Measurements from ENCODE around the gene FAM107B.
"Not testable (repeated sequence)": the region's sequence is repeated elsewhere in the genome, so short reads cannot be mapped to it uniquely, and the experiment has no call there.

FAM107B gene

DNA sequence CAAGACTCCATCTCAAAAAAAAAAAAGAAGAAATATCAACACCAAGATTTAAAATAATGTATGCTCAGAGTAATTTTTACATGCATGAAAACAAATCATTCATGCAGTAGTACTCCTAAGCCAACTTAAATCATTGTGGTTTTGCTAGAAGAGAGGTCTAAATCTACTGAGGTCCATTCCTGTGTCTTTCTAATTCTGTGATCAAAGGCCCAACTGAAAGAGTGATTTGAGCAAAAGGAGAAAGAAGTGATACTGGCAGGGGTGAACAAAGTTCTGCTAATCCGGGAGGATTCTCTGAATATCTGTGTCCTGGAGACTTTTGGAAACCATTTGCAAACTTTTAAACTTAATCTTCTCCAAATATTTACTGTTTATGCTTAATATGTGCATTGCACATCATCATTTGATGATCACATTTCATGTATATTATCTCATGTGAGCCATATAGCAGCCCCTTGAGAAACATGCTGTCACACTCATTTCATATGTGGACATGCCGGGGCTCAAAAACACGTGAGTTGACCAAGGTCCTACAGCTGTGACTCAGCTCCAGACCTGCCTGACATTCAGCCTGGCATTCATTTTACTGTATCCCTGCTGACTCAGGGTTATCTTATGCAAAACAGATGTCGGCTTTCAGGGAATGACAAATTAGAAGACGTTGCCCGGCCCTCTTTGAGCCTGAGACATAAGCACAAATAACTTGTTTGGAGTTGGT lies 76.4 kb downstream of the FAM107B start:
- Mint-ChIP-seq H3K27ac (no peak overlapping the region), H3K4me3 (no peak overlapping the region), H3K27me3 (no peaks in the 10 kb centered on the region), H3K9me3 (ENCODE audit: low read depth) (no peaks in the 10 kb centered on the region), H3K36me3 (peaks cover 2% of the 10 kb centered on the region), H3K4me1 (ENCODE audit: low read depth) (no peaks in the 10 kb centered on the region)

DNA sequence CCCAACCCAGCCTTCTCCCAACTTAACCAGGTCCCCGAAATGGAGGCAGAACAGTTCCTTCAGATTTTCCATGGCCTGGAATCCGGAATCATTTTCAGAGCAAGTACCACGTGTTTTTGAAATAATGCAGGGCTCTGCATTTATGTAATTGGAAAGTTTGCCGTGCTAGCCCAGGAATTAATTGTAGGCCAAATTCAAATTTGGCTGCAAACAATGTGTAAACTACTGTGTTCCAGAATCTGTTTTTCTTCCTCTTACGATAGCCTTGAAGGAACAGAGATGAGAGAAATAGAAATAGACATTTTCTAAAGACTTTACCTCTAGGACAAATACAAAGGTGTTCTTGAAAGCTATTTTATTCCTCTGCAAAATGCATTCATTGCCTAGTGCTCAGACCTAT lies 77.4 kb downstream of the FAM107B start:
- Mint-ChIP-seq H3K36me3 (peaks cover 2% of the 10 kb centered on the region), H3K27ac (no peak overlapping the region), H3K4me3 (no peak overlapping the region), H3K4me1 (ENCODE audit: low read depth) (no peaks in the 10 kb centered on the region), H3K27me3 (no peaks in the 10 kb centered on the region), H3K9me3 (ENCODE audit: low read depth) (no peaks in the 10 kb centered on the region)

DNA sequence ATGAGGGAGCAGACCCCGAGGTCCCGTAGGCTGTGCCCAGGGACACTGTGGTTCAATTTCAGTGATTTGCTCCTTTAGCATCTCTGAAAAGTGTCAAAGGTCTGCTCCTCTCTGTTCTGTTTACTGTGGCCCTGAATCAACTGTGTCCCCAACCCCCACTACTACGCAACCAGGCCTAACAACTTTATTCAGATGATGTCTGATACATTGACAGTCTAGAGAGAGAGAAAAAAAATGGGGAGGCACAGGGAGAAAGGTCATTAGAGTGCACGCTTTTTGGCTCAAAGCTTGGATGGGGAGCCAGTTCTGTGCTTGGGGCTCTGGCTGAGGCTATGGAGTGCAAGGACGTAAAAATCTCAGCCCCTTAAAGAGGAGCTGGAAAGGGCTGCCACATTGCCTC lies 77.9 kb downstream of the FAM107B start:
- H3K27me3 Mint-ChIP-seq: no peaks in the 10 kb centered on the region
- no peaks in the 10 kb centered on the region for H3K4me1 Mint-ChIP-seq (ENCODE audit: low read depth)
- no peak overlapping the region for H3K4me3 Mint-ChIP-seq
- H3K9me3 Mint-ChIP-seq (ENCODE audit: low read depth): no peaks in the 10 kb centered on the region
- H3K27ac Mint-ChIP-seq: no peak overlapping the region
- H3K36me3 Mint-ChIP-seq: peaks cover 2% of the 10 kb centered on the region

DNA sequence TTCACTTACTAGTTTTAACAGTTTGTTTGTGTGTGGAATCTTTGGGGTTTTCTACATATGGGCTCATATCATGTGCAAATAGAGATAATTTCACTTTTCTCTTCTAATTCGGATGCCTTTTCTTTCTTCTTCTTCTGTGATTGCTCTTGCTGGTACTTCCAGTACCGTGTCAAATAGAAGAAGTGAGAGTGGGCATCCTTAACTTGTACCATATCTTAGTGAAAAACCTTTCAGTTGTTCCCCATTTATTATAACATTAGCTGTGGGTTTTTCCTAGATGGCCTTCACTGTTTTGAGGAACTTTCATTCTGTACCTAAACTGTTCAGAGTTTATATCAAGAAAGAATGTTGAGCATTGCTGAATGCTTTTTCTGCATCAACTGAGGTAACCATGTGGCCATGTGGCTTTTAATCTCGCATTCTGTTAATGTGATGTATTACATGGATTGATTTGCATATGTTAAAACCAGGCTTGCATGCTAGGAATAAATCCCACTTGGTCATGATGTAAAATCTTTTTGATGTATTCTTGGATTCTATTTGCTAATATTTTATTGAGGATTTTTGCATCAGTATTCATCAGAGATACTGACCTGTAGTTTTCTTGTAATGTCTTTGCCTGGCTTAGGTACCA lies 78.7 kb downstream of the FAM107B start:
- Mint-ChIP-seq H3K27ac (no peak overlapping the region), H3K36me3 (peaks cover 2% of the 10 kb centered on the region), H3K4me3 (no peak overlapping the region), H3K4me1 (ENCODE audit: low read depth) (no peaks in the 10 kb centered on the region), H3K27me3 (no peaks in the 10 kb centered on the region), H3K9me3 (ENCODE audit: low read depth) (no peaks in the 10 kb centered on the region)

DNA sequence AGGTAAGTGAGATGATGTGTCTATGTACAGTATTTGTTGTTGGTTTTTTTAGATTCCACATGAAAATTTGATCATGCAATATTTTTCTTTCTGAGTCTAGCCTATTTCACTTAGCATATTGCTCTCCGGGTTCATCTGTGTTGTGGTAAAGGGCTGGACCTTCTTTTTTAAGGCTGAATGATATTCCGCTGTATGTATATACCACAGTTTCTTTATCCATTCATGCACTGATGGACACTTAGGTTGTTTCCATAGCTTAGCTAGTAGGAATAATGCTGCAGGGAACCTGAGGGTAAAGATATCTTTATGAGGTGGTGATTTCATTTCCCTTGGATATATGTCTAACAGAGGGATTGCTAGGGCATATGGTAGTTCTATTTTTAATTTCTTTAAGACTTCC lies 80.8 kb downstream of the FAM107B start:
- no peak overlapping the region for H3K27ac Mint-ChIP-seq
- H3K9me3 Mint-ChIP-seq (ENCODE audit: low read depth): no peaks in the 10 kb centered on the region
- peaks cover 6% of the 10 kb centered on the region for H3K4me1 Mint-ChIP-seq (ENCODE audit: low read depth)
- no peaks in the 10 kb centered on the region for H3K36me3 Mint-ChIP-seq
- no peaks in the 10 kb centered on the region for H3K27me3 Mint-ChIP-seq
- no peak overlapping the region for H3K4me3 Mint-ChIP-seq

GRCh38 chr10:14692344-14693076 lies 82.2 kb downstream of the FAM107B start:
- no peaks in the 10 kb centered on the region for H3K36me3 Mint-ChIP-seq
- H3K4me1 Mint-ChIP-seq (ENCODE audit: low read depth): peaks cover 10% of the 10 kb centered on the region
- no peak overlapping the region for H3K4me3 Mint-ChIP-seq
- H3K27ac Mint-ChIP-seq: no peak overlapping the region
- no peaks in the 10 kb centered on the region for H3K27me3 Mint-ChIP-seq
- no peaks in the 10 kb centered on the region for H3K9me3 Mint-ChIP-seq (ENCODE audit: low read depth)

GRCh38 chr10:14691359-14691758 lies 83.3 kb downstream of the FAM107B start:
- Mint-ChIP-seq H3K36me3 (no peaks in the 10 kb centered on the region), H3K9me3 (ENCODE audit: low read depth) (no peaks in the 10 kb centered on the region), H3K4me1 (ENCODE audit: low read depth) (peaks cover 10% of the 10 kb centered on the region), H3K27ac (no peak overlapping the region), H3K4me3 (no peak overlapping the region), H3K27me3 (no peaks in the 10 kb centered on the region)

DNA sequence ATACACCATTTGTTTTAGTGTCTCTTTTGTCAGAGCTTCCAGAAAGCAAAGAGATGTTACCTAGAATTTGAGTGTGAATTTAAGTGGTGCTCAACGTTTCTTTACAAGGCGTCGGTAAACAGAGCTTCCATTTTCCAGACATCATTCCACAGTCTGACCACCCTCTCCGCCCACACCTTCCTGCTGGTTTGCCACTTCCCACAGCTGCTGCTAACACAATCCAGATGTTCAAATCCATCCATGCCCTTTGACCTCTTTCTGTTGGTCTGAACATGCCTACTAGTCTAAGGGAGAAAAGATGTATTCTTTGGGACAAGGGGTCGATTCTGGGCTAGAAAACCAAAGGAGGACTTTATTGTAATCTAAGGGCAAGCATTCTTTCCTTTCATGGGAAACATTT lies 86.1 kb downstream of the FAM107B start:
- Mint-ChIP-seq H3K27me3 (no peaks in the 10 kb centered on the region), H3K36me3 (no peaks in the 10 kb centered on the region), H3K4me1 (ENCODE audit: low read depth) (peaks cover 10% of the 10 kb centered on the region), H3K9me3 (ENCODE audit: low read depth) (no peaks in the 10 kb centered on the region), H3K27ac (no peak overlapping the region), H3K4me3 (no peak overlapping the region)

- not testable (repeated sequence) for H3K4me3 Mint-ChIP-seq; H3K27me3 Mint-ChIP-seq; H3K36me3 Mint-ChIP-seq; H3K9me3 Mint-ChIP-seq (ENCODE audit: low read depth); H3K27ac Mint-ChIP-seq
- H3K4me1 Mint-ChIP-seq (ENCODE audit: low read depth): peaks cover 10% of the 10 kb centered on the region
These were observed 86.5 kb downstream of the FAM107B start for GRCh38 chr10:14688189-14688588.

GRCh38 chr10:14687340-14687739 lies 87.4 kb downstream of the FAM107B start:
- Mint-ChIP-seq H3K4me1 (ENCODE audit: low read depth) (peaks cover 10% of the 10 kb centered on the region), H3K27ac (no peak overlapping the region), H3K27me3 (no peaks in the 10 kb centered on the region)

DNA sequence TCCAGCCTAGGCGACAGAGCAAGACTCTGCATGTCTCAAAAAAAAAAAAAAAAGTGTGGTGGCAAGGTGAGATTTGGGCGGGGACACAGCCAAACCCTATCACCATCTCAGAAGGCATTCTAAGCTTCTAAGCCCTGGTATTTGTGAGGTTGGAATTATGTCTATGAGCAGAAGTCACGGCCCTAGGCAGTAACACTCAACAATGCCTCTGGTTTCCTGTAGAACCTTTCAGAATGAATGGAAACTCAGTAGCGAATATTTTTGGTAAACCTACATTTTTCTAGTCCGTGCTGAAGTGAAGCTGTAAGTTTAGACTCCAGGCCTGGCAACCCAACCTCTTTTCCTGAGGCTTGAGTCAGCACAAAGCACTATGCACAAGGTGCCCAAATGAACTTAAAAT lies 88.3 kb downstream of the FAM107B start:
- Mint-ChIP-seq H3K27me3 (no peaks in the 10 kb centered on the region), H3K4me3 (no peak overlapping the region), H3K27ac (no peak overlapping the region), H3K36me3 (no peaks in the 10 kb centered on the region), H3K9me3 (ENCODE audit: low read depth) (no peaks in the 10 kb centered on the region), H3K4me1 (ENCODE audit: low read depth) (peaks cover 10% of the 10 kb centered on the region)

More at GRCh38 chr10:14687340-14687739, 87.4 kb downstream of the FAM107B start:
- Mint-ChIP-seq H3K9me3 (ENCODE audit: low read depth) (no peaks in the 10 kb centered on the region), H3K4me3 (no peak overlapping the region), H3K36me3 (no peaks in the 10 kb centered on the region)

DNA sequence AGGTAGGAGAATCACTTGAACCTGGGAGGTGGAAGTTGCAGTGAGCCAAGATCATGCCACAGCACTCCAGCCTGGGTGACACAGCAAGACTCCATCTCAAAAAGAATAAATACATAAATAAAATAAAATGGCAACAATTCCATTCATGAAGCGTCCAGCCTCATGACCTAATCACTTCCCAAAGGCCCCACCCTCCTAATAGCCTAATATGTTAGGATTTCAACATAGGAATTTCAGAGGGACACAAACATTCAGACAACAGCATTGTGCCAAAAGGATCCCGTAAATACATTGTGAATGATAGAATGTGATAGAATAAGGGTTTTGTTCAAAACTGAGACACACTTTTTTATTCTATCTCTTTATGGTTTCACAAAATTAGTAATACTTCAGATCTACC lies 90.3 kb downstream of the FAM107B start:
- Mint-ChIP-seq H3K36me3 (no peaks in the 10 kb centered on the region), H3K4me1 (ENCODE audit: low read depth) (peaks cover 5% of the 10 kb centered on the region), H3K27ac (no peak overlapping the region), H3K4me3 (no peak overlapping the region), H3K9me3 (ENCODE audit: low read depth) (no peaks in the 10 kb centered on the region), H3K27me3 (no peaks in the 10 kb centered on the region)

GRCh38 chr10:14683256-14683655 lies 91.4 kb downstream of the FAM107B start:
- Mint-ChIP-seq H3K9me3 (ENCODE audit: low read depth) (no peaks in the 10 kb centered on the region), H3K4me1 (ENCODE audit: low read depth) (peaks cover under 1% of the 10 kb centered on the region), H3K36me3 (no peaks in the 10 kb centered on the region), H3K27me3 (no peaks in the 10 kb centered on the region), H3K4me3 (no peak overlapping the region), H3K27ac (no peak overlapping the region)

DNA sequence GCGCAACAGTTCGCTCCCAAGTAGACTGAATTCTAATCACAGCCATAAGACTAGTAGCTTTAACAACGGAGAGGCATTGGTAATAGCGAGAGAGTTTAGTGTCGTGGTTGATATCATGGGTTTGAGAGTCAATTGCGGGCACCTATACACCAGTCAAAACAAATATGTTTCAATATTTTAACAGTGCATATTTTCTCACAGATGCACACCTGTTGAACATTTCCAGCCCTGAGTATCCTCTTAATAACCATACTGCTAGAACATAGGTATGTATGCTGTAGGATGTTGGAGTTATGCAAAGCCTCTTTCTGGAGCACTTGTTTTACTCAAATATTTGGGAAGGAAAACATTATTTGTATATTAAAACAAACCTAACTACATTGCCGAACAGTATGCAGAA lies 92.9 kb downstream of the FAM107B start:
- H3K4me3 Mint-ChIP-seq: no peak overlapping the region
- H3K36me3 Mint-ChIP-seq: no peaks in the 10 kb centered on the region
- H3K4me1 Mint-ChIP-seq (ENCODE audit: low read depth): no peaks in the 10 kb centered on the region
- H3K9me3 Mint-ChIP-seq (ENCODE audit: low read depth): no peaks in the 10 kb centered on the region
- no peaks in the 10 kb centered on the region for H3K27me3 Mint-ChIP-seq
- H3K27ac Mint-ChIP-seq: no peak overlapping the region

DNA sequence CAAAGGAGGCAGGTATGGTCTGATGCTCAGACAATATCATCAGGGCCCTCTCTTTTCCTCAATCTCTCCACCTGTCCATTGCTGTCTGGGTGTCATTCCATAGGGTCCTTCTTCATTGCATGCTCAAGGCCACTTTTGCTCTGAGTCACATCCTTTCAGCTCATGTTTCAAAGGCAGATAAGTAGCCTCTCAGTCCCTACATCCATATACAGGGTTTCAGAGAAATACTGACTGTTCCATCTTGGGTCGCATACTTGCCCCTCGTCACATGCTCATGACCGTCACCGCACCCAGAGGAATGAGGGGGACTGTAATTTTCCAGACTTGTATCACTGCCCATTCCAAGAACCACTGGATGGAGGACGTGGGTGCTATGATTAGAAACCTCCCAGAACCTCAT lies 93.4 kb downstream of the FAM107B start:
- H3K27ac Mint-ChIP-seq: no peak overlapping the region
- no peaks in the 10 kb centered on the region for H3K36me3 Mint-ChIP-seq
- no peaks in the 10 kb centered on the region for H3K9me3 Mint-ChIP-seq (ENCODE audit: low read depth)
- no peaks in the 10 kb centered on the region for H3K4me1 Mint-ChIP-seq (ENCODE audit: low read depth)
- no peak overlapping the region for H3K4me3 Mint-ChIP-seq
- H3K27me3 Mint-ChIP-seq: no peaks in the 10 kb centered on the region

Measured in activated naive CD8-positive, alpha-beta T cell (primary cell).